Right atrium auricular region (tissue), 2 donors: ENCODE results near the gene RHBDL3. TPM values are rescaled to one million over a fixed set of nuclear protein-coding genes. Genes with fewer than 3 reads are reported as not detected.

ENCODE experiments used
- DNase-seq: peaks from one replicate; pipeline ENCODE4 v3.0.0-alpha.2; 2019; ENCODE audit warnings: low spot score
- H3K27ac ChIP-seq, 2 donors: fragments of 200-600 bp; sonication (generic); 1 replicate in 1 of 2; 2 replicates in 1 of 2; pipeline ENCODE4 v1.5.1; 2016 to 2019
- H3K27me3 ChIP-seq, 2 donors: fragments of 200-600 bp; sonication (generic); one replicate each; pipeline versions ENCODE4 v1.5.1 to v1.6.0; 2017 to 2019
- H3K36me3 ChIP-seq: fragments of 200-600 bp; sonication (generic); one replicate; pipeline ENCODE4 v1.5.1; 2016
- H3K4me1 ChIP-seq, 2 donors: fragments of 200-600 bp; sonication (generic); one replicate each; pipeline versions ENCODE4 v1.5.1 to v1.6.0; 2017 to 2019
- H3K4me3 ChIP-seq, 2 donors: fragments of 200-600 bp; sonication (generic); 1 replicate in 1 of 2; 2 replicates in 1 of 2; pipeline ENCODE4 v1.5.1; 2017 to 2019; ENCODE audit warnings: mild to moderate bottlenecking in 1 of 2, moderate library complexity in 1 of 2
- H3K9me3 ChIP-seq, 2 donors: fragments of 200-600 bp; sonication (generic); one replicate each; pipeline ENCODE4 v1.5.1; 2019
- CTCF ChIP-seq, 2 donors: fragments of 200-600 bp; sonication (generic); IDR thresholded peaks; one replicate each; pipeline ENCODE4 v1.5.1; 2019; ENCODE audit warnings: antibody characterized with exemption in 2 of 2
- total RNA-seq, 2 donors: library from RNA; depleted of rRNA; stranded (reverse); fragments of >200 nt; gene quantifications; one replicate each; pipeline ENCODE4 v1.1.0, GENCODE V29; 2016

The RHBDL3 gene
- total RNA-seq, 2 donors from 2014 or later = 18.0 to 19.2 TPM

GRCh38 chr17:32341857-32342602, 76.4 kb downstream of the RHBDL3 start, which contains the start of gene C17orf75:
C17orf75 (minus strand) TSS chr17:32342173; CDS start chr17:32342139, 34 bp downstream.
- no peaks in the 10 kb centered on the region for H3K27me3 ChIP-seq
- H3K4me1 ChIP-seq = peaks cover 0 to 20% of the 10 kb centered on the region in 2 donors
- H3K27ac ChIP-seq = peak within 1 kb of the TSS; percentile 73 to 75
- H3K36me3 ChIP-seq = peaks cover 15% of the 10 kb centered on the region
- peak within 1 kb of the TSS; percentile 64 to 69 for H3K4me3 ChIP-seq
- H3K9me3 ChIP-seq = no peaks in the 10 kb centered on the region
- DNase-seq = peak; percentile 74
- no peak for TF ChIP-seq CTCF (IDR thresholded peaks at IDR 0.05)

- peaks cover 0 to 20% of the 10 kb centered on the region in 2 donors for H3K4me1 ChIP-seq
- TF ChIP-seq CTCF (IDR thresholded peaks at IDR 0.05) = no peak
- H3K36me3 ChIP-seq = peaks cover 9% of the 10 kb centered on the region
- H3K9me3 ChIP-seq = no peaks in the 10 kb centered on the region
- H3K27ac ChIP-seq = peak overlapping the region; percentile 73 to 75
- no peak for DNase-seq
- H3K4me3 ChIP-seq = peak overlapping the region in 1 of 2 donors; percentile 64
- H3K27me3 ChIP-seq = no peaks in the 10 kb centered on the region
These were observed 77.1 kb downstream of the RHBDL3 start for GRCh38 chr17:32342603-32343325.

DNA sequence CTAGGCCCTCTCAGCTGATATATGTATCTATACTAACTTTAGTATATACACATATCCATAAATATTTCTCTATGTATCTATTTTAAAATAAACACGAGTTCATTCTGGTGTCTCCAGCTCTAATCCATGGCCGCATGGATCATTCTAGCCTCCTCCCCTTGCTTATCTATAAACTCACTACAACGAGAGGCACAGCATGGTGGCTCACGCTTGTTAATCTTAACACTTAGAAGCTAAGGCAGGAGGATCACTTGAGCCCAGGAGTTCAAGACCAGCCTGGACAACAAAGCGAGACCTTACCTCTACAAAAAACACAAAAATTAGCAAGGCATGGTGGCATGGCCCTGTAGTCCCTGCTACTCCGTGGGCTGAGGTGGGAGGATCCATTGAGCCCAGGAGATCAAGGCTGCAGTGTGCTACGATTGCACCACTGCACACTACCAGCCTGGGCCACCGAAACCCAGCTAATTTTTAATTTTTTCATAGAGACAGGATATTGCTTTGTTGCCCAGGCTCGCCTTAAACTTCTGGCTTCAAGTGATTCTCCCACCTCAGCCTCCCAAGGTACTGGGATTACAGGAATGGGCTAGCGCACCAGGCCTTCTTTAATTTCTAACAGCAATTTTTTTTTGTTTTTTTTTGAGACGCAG, 80.4 kb downstream of the RHBDL3 start:
- Histone ChIP-seq H3K27me3 (no peaks in the 10 kb centered on the region), H3K27ac (no peak overlapping the region), H3K9me3 (no peaks in the 10 kb centered on the region), H3K4me1 (peaks cover 0 to 24% of the 10 kb centered on the region in 2 donors), H3K36me3 (no peaks in the 10 kb centered on the region), H3K4me3 (no peak overlapping the region)
- DNase-seq = no peak
- no peak for TF ChIP-seq CTCF (IDR thresholded peaks at IDR 0.05)

DNA sequence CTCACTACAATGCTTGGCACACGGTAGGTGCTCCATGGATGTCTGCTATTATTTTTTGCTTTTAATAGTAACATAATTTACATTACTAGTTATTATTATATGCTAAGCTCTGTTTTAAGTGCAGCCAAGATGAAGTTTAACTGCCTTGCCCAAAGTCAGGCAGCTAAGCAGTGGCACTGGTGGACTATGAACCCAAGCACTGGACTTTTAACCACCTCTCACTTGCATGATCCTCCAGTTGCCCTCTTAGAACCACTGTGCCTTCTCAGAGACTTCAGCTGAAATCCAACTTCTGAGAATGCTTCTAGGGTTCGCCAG, 82.8 kb downstream of the RHBDL3 start:
- no peak for DNase-seq
- Histone ChIP-seq H3K27me3 (no peaks in the 10 kb centered on the region), H3K4me1 (peaks cover 0 to 31% of the 10 kb centered on the region in 2 donors), H3K36me3 (peaks cover 14% of the 10 kb centered on the region), H3K9me3 (no peaks in the 10 kb centered on the region), H3K4me3 (no peak overlapping the region), H3K27ac (no peak overlapping the region)
- no peak for TF ChIP-seq CTCF (IDR thresholded peaks at IDR 0.05)

GRCh38 chr17:32349503-32349853, 83.8 kb downstream of the RHBDL3 start:
- TF ChIP-seq CTCF (IDR thresholded peaks at IDR 0.05) = no peak
- Histone ChIP-seq H3K27ac (peak overlapping the region; percentile 98 to 99), H3K4me3 (peak overlapping the region; percentile 90 to 94), H3K27me3 (no peaks in the 10 kb centered on the region), H3K9me3 (no peaks in the 10 kb centered on the region), H3K4me1 (peaks cover 0 to 40% of the 10 kb centered on the region in 2 donors), H3K36me3 (peaks cover 22% of the 10 kb centered on the region)
- no peak for DNase-seq
